Testis (tissue), 2 donors: ENCODE data around the gene UGT1A10.

Experiments used
- CTCF ChIP-seq, 3 experiments: fragments of 450-650 bp in 2 of 3; fragments of 200-600 bp in 1 of 3; sonication (generic) in 1 of 3; IDR thresholded peaks; one replicate each; pipeline ENCODE4 v1.5.1; 2016 to 2019; ENCODE audit warnings: antibody characterized with exemption in 3 of 3, mild to moderate bottlenecking in 2 of 3, moderate library complexity in 1 of 3
- POLR2A ChIP-seq: fragments of 450-650 bp; IDR thresholded peaks from one replicate; pipeline ENCODE4 v1.6.1; 2017; ENCODE audit warnings: antibody characterized with exemption, mild to moderate bottlenecking, moderate library complexity

GRCh38 chr2:233743464-233744259, 107.4 kb downstream of the UGT1A10 start:
- TF ChIP-seq CTCF (IDR thresholded peaks at IDR 0.05) (no peak), POLR2A (no peak)
